IPS-20b (cell line): ENCODE results near the gene NR3C2.

ENCODE experiments used
- H3K27ac ChIP-seq: one replicate; pipeline ENCODE4 v1.5.1; 2013; ENCODE audit warnings: low read length
- H3K27me3 ChIP-seq: 2 replicates; pipeline ENCODE4 v1.6.1; 2013; ENCODE audit warnings: mild to moderate bottlenecking, low read length, inconsistent platforms; ENCODE audit not compliant: insufficient read depth
- H3K36me3 ChIP-seq: 2 replicates; pipeline ENCODE4 v1.6.1; 2013; ENCODE audit warnings: low read depth, mild to moderate bottlenecking, inconsistent platforms, low read length, moderate library complexity; ENCODE audit not compliant: insufficient read depth
- H3K4me1 ChIP-seq: 2 replicates; pipeline ENCODE4 v1.6.1; 2013; ENCODE audit warnings: mild to moderate bottlenecking, control low read depth, inconsistent platforms, low read length, moderate library complexity; ENCODE audit not compliant: insufficient read depth
- H3K4me3 ChIP-seq: 2 replicates; pipeline ENCODE4 v1.5.1; 2013; ENCODE audit warnings: mild to moderate bottlenecking, low read length, inconsistent platforms
- H3K9ac ChIP-seq: 2 replicates; pipeline ENCODE4 v1.6.1; 2013; ENCODE audit warnings: low read depth, mild to moderate bottlenecking, inconsistent platforms, low read length, moderate library complexity
- H3K9me3 ChIP-seq: 2 replicates; pipeline ENCODE4 v1.6.1; 2013; ENCODE audit warnings: mild to moderate bottlenecking, low read depth, low read length, inconsistent platforms; ENCODE audit not compliant: insufficient read depth

NR3C2 gene

DNA sequence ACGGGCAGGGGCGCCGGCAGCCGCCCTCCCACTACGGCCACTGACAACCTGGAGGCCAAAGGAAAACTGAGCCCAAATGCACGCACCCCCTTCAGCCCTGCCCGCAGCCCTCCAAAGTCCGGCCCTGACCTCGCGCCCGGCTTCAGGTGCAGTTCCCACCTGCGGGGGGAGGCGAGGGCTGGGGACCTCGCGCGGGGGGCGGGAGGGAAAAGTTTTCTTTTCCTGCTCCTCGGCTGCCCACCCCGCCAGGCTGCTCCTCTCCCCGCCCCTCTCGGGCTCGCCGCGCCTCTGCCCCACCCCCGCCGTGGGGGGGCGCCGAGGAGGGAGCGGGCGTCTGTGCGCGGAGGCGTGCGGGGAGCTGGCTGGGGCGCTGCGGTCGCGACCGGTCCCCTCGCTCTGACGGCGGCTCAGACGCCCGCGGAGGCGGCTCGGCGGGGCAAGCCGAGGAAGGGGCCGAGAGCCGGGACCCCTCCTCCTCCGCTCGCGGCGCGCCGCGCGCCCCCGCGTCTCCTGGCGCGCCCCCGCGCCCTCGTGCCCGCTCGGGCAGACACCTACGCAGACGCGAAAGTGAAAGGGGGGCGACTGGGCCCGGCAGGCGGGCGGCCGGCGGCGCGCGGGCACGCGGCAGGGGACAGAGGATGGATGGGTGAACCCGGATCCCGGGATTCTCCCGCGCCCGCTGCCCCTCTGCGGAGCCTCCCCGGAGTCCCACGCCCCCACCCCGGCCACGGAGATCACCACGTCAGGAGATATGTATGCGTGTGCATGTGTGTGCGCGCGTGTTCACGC is 3.1 kb upstream of the NR3C2 start:
- Histone ChIP-seq H3K4me1 (peaks cover 20% of the 10 kb centered on the region; the same call in 1 of the 2 replicates), H3K4me3 (peak overlapping the region; percentile 91), H3K9ac (peak overlapping the region; percentile 42; the same call in 1 of the 2 replicates), H3K27me3 (peaks cover 69% of the 10 kb centered on the region), H3K36me3 (no peaks in the 10 kb centered on the region), H3K27ac (no peak overlapping the region), H3K9me3 (no peaks in the 10 kb centered on the region)

DNA sequence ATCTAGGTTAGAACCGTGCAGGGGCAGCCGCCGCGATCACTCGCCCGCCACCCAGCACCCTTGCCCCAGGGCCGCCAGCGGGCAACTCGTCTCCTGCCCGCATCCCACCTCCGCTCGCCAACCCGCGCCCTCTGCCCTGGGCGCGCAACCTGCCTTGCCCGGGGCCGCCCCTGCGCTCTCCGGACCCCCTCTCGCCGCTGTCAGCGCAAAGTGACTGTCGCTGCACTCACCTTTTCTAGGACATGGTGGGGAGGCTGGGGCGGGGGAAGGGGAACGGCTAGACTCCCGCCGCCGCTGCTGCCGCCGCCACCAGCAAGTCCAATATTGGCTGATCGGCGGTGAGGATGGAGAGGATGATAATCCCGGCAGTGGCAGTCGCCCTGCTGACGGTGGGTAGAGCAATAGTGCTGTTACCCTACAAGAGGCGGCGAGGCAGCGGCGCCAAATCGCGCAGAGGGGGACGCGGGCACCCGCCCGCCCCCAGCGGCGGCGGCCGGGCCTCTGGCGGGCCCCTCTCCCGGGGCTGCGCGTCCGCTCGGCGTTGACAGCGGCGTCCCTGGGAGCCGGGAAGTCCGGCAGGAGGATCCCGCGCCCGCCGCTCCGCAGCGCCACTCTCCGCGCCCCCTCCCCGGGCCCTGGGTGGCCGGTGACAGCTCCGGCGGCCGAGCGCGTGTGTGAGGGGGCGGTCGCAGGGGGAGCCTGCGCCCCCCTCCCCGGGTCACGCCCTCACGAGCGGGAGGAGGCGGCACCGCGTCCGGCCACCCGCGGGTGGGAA is 2.3 kb upstream of the NR3C2 start:
- H3K9me3 ChIP-seq = no peaks in the 10 kb centered on the region
- peaks cover 26% of the 10 kb centered on the region; the same call in 1 of the 2 replicates for H3K4me1 ChIP-seq
- no peak overlapping the region for H3K27ac ChIP-seq
- H3K27me3 ChIP-seq = peaks cover 77% of the 10 kb centered on the region
- no peaks in the 10 kb centered on the region for H3K36me3 ChIP-seq
- H3K9ac ChIP-seq = no peak overlapping the region
- H3K4me3 ChIP-seq = peak overlapping the region; percentile 91; the same call in 1 of the 2 replicates

DNA sequence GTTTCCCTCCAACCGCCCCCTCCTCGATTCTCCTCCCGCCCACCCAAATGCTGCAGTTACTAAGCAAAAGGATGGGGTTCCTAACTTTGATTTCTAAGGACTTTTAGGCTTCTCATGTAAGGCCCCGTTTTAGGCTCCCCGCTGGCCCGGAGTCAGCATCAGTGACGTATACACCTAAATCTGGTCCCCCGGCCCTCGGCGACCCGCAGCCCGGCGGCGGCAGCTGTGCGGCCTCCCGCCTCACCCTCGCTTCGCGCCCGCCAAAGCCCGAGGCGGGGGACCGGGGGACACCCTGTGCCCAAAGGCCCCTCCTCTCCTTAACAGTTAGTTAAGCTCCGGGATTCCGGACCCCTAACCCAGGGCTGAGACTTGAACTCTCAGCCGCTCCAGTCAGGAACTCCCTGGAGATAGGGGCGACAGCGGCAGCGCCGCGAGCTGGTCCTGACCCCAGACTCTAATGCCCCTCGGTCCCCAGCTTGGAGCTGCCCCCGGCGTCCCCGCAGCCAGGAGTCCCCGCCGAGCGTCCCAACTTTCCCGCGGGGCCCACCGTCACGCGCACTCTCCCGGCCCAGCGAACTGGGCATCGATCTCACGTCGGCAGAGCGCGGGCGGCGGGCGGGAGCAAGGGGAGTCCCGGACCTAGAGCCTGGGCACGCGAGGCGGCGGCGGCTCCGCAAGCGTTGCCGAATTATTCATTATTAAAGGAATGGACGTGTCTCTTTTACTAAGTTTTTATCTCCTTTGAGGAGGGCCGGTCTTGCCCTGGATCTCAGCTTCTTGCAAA is 1.5 kb upstream of the NR3C2 start:
- H3K27ac ChIP-seq = no peak overlapping the region
- peaks cover 82% of the 10 kb centered on the region for H3K27me3 ChIP-seq
- no peaks in the 10 kb centered on the region for H3K9me3 ChIP-seq

GRCh38 chr4:148442832-148443511 is 758 bp upstream of the NR3C2 start:
- Histone ChIP-seq H3K9ac (peak overlapping the region; percentile 70; the same call in 1 of the 2 replicates), H3K27me3 (peaks cover 82% of the 10 kb centered on the region), H3K36me3 (no peaks in the 10 kb centered on the region), H3K9me3 (no peaks in the 10 kb centered on the region), H3K27ac (no peak overlapping the region), H3K4me3 (peak overlapping the region; percentile 91), H3K4me1 (peaks cover 26% of the 10 kb centered on the region; the same call in 1 of the 2 replicates)

More for the DNA sequence above, 1.5 kb upstream of the NR3C2 start:
- H3K9ac ChIP-seq = no peak overlapping the region
- peaks cover 26% of the 10 kb centered on the region; the same call in 1 of the 2 replicates for H3K4me1 ChIP-seq
- H3K4me3 ChIP-seq = peak overlapping the region; percentile 91
- H3K36me3 ChIP-seq = no peaks in the 10 kb centered on the region

DNA sequence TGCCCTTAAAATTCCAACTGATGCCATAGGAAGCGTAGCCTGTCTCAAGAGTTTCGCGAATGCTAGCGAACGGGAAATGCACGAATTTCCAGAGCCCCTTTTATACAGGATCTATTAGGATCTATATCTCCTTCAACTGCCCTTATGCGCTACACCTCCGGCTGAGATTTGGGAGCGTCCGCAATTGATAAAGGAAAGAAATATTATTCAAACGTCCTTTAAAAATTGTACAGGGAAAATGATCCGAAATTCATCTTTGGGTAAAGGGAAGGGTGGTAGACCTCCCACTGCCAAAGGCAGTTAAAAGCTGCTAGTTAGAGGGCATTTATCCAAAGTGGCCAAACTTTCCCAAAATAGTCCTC is 609 bp downstream of the NR3C2 start:
- H3K9ac ChIP-seq = peak overlapping the region; percentile 18; the same call in 1 of the 2 replicates
- H3K27me3 ChIP-seq = peaks cover 69% of the 10 kb centered on the region
- H3K4me3 ChIP-seq = peak overlapping the region; percentile 83
- no peak overlapping the region for H3K27ac ChIP-seq
- no peaks in the 10 kb centered on the region for H3K9me3 ChIP-seq
- no peaks in the 10 kb centered on the region for H3K36me3 ChIP-seq
- H3K4me1 ChIP-seq = peaks cover 20% of the 10 kb centered on the region; the same call in 1 of the 2 replicates

GRCh38 chr4:148438047-148438446 is 4.2 kb downstream of the NR3C2 start:
- H3K36me3 ChIP-seq = no peaks in the 10 kb centered on the region
- peaks cover 37% of the 10 kb centered on the region for H3K27me3 ChIP-seq
- no peak overlapping the region for H3K9ac ChIP-seq
- peaks cover 17% of the 10 kb centered on the region; the same call in 1 of the 2 replicates for H3K4me1 ChIP-seq
- H3K9me3 ChIP-seq = no peaks in the 10 kb centered on the region
- no peak overlapping the region for H3K4me3 ChIP-seq
- H3K27ac ChIP-seq = no peak overlapping the region

DNA sequence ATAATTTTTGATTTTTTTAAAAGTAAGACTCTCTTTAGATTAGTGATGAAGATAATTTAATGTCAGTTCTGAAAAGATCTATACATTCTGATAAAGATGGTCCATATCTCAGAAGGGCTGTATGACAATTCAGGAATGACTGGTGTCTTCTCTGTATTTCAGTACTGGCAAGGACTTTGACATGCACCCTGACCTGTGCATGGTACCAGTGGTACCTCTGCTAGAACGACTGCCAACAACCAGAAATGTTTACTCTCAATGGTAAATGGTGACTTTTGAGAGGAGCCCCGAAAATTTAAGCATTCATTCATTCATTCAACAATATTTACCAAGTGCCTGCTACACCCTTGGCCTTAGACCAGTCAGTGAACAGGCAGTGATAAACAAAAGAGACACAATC is 4.8 kb downstream of the NR3C2 start:
- Histone ChIP-seq H3K27ac (no peak overlapping the region), H3K4me1 (peaks cover 17% of the 10 kb centered on the region; the same call in 1 of the 2 replicates), H3K27me3 (peaks cover 31% of the 10 kb centered on the region), H3K36me3 (no peaks in the 10 kb centered on the region), H3K9ac (no peak overlapping the region), H3K9me3 (no peaks in the 10 kb centered on the region), H3K4me3 (no peak overlapping the region)

DNA sequence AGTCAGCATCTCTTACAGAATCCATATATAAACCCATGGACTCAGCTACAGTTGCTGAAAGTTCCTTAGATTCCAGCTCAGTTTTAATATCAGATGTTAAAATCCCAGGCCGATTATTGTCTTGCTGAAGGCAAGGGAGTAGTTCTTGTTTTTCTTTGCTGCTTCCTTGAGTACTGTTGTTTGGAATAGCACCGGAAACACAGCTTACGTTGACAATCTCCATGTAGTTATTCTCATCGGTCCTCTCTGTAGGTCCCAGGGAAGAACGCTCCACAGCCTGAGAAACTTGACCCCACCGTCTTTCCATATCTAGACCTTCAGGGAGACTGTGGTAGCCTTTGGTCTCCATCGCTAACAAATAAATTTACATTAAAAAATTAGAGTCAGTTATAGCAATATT is 5.7 kb downstream of the NR3C2 start:
- Histone ChIP-seq H3K4me1 (peaks cover 17% of the 10 kb centered on the region; the same call in 1 of the 2 replicates), H3K36me3 (no peaks in the 10 kb centered on the region), H3K4me3 (no peak overlapping the region), H3K9ac (no peak overlapping the region), H3K27me3 (peaks cover 25% of the 10 kb centered on the region), H3K9me3 (no peaks in the 10 kb centered on the region), H3K27ac (no peak overlapping the region)

- Histone ChIP-seq H3K27me3 (peaks cover 19% of the 10 kb centered on the region), H3K9me3 (no peaks in the 10 kb centered on the region), H3K4me1 (peaks cover 12% of the 10 kb centered on the region; the same call in 1 of the 2 replicates), H3K9ac (no peak overlapping the region), H3K27ac (no peak overlapping the region), H3K4me3 (no peak overlapping the region), H3K36me3 (no peaks in the 10 kb centered on the region)
These were observed 6.4 kb downstream of the NR3C2 start for GRCh38 chr4:148435654-148436406.

DNA sequence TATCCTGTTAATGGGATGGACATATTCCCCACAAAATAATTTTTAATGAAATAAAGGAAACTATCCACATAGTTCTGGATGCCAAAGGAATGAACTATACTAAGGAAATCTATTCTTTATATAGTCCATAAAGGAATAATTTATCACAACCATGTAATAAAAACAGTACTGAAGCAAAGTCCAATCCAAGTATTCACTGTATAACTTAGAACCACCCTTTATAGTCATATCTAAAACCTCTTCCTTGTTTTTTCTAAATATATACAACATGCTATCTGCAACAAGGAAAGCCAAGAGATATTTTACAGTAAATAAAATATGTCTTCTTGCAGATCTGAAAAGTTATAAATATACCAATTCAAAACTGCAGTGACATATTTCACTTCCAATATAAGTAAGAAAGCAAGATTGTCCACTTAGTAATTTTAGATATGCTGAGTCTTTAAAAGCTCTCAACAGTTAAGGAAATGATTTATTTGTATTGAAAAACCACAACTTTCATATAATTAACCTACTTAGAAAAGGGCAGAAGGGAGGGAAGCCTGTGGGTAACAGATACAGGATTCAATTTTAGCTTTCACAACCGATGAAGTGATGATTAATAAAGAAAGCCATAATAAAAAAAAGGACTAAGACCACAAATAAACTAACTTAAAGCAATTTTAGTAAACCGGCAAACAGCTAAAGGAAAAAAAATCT is 8.0 kb downstream of the NR3C2 start:
- no peak overlapping the region for H3K27ac ChIP-seq
- no peaks in the 10 kb centered on the region for H3K9me3 ChIP-seq
- H3K9ac ChIP-seq = no peak overlapping the region
- no peaks in the 10 kb centered on the region for H3K36me3 ChIP-seq
- no peak overlapping the region for H3K4me3 ChIP-seq
- H3K27me3 ChIP-seq = peaks cover 3% of the 10 kb centered on the region; the same call in 1 of the 2 replicates
- H3K4me1 ChIP-seq = no peaks in the 10 kb centered on the region; the same call in 1 of the 2 replicates
